IgD-negative memory B cell (primary cell): Measurements from ENCODE around the gene OAT. TPM values are rescaled to one million over a fixed set of nuclear protein-coding genes. Genes with fewer than 3 reads are reported as not detected.
A peak's percentile ranks its signal among the peaks of the same experiment; 100 is the strongest.
"Not testable (repeated sequence)": the region's sequence is repeated elsewhere in the genome, so short reads cannot be mapped to it uniquely, and the experiment has no call there.

Experiments
- H3K27ac Mint-ChIP-seq, 3 donors: one replicate each; pipeline ENCODE4 v1.8.0; 2020 to 2022; ENCODE audit warnings: mild to moderate bottlenecking in 3 of 3, mixed read lengths in 3 of 3, moderate library complexity in 1 of 3
- H3K27me3 Mint-ChIP-seq: one replicate; pipeline ENCODE4 v1.8.0; 2021; ENCODE audit warnings: mixed read lengths
- H3K36me3 Mint-ChIP-seq: one replicate; pipeline ENCODE4 v1.8.0; 2020; ENCODE audit warnings: mild to moderate bottlenecking, mixed read lengths
- H3K4me1 Mint-ChIP-seq, 3 donors: one replicate each; pipeline ENCODE4 v1.8.0; 2020 to 2022; ENCODE audit warnings: mixed read lengths in 3 of 3, mild to moderate bottlenecking in 1 of 3
- H3K4me3 Mint-ChIP-seq, 4 donors: one replicate each; pipeline ENCODE4 v1.8.0; 2020 to 2022; ENCODE audit warnings: mild to moderate bottlenecking in 4 of 4, mixed read lengths in 4 of 4, moderate library complexity in 3 of 4
- H3K9me3 Mint-ChIP-seq, 3 donors: one replicate each; pipeline ENCODE4 v1.8.0; 2020 to 2021; ENCODE audit warnings: mixed read lengths in 3 of 3, mild to moderate bottlenecking in 1 of 3
- polyA plus RNA-seq: library from polyadenylated mRNA; unstranded; fragments of 300-500 nt; fragmentation: Illumina TruSeq; gene quantifications from one replicate; pipeline ENCODE4 v1.2.3, GENCODE V29; 2021

OAT gene
- polyA plus RNA-seq, 1 donor from 2014 or later, result 46.4 TPM

DNA sequence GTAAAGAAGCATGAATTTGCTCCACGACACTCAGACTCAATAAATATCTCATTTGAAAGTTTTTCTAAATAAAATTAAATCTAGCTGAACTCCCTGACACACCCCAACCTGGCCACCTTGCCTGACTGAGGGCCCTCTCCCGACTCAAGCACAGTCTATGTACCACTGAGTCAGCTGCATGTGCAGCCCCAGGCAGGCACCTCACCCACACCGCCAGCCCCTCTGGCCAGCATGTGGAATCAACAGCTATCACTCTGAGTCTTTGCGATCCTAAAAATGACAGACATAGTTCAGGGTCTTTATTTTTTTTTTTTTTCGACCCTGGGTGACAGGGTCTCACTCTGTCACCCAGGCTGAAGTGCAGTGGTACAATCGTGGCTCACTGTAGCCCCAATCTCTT lies 35.2 kb downstream of the OAT start:
- Mint-ChIP-seq H3K27me3 (peaks cover 28% of the 10 kb centered on the region), H3K27ac (no peak overlapping the region), H3K36me3 (no peaks in the 10 kb centered on the region), H3K9me3 (no peaks in the 10 kb centered on the region), H3K4me1 (peaks cover 0 to 2% (median 0%) of the 10 kb centered on the region in 3 donors), H3K4me3 (no peak overlapping the region)

DNA sequence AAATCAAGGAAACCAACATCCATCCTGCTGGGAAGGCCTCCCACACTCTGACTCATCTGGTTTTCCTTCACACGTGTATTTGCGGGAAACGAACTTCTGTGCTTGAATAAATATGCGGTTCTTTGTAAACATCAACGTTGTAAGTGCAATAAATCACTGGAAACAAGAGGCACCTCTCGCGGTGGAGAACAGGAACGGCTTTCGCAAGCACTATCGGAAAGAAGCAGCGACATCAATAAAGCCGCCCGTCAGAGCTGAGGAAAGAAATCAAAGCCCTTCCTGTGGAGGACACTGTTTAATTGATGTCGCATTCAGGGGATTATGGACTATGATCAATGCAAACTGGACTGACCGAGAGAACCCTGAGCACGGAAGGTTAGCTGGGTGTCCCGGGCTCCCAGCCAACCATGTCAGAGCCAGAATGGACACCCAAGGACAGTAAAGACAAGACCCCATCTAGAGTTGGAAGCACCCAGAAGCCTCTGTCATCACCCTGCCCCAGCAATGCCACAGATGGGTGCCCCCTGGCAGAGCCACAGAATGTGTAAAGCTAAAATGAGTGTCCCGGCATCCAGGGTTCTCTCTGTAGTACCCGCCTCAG lies 37.6 kb downstream of the OAT start:
- Mint-ChIP-seq H3K36me3 (no peaks in the 10 kb centered on the region), H3K27ac (no peak overlapping the region), H3K27me3 (peaks cover 37% of the 10 kb centered on the region), H3K4me3 (no peak overlapping the region), H3K4me1 (peaks cover 0 to 2% (median 0%) of the 10 kb centered on the region in 3 donors), H3K9me3 (no peaks in the 10 kb centered on the region)

DNA sequence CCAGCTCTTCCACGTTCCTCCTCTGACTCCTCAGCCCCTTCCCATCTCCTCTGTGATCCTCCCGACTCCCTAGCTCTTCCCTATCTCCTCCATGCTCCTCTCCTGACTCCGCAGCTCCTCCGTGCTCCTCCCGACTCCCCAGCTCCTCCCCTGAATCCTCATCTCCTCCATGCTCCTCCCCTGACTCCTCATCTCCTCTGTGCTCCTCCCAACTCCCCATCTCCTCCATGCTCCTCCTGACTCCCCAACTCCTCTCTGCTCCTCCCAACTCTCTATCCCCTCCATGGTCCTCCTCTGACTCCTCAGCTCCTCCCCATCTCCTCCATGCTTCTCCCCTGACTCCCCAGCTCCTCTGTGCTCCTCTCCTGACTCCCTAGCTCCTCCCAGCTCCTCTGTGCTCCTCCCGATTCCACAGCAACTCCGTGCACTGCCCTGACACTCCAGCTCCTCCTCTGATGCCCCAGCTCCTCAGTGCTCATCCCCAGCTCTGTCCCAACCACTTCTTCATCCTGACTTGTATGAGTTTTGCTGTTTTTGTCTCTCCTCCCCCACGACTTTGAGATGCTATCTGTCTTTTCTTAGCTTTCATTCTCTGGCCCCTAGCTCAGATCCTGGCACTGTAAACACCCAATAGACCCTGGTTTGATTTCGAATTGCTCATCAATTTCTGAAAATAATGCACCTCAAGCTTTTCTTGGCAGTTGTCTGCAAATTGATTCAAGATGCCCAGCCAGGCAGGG lies 38.3 kb downstream of the OAT start:
- no peaks in the 10 kb centered on the region for H3K36me3 Mint-ChIP-seq
- H3K4me3 Mint-ChIP-seq, result no peak overlapping the region
- no peaks in the 10 kb centered on the region for H3K9me3 Mint-ChIP-seq
- H3K27ac Mint-ChIP-seq, result no peak overlapping the region
- peaks cover 37% of the 10 kb centered on the region for H3K27me3 Mint-ChIP-seq
- H3K4me1 Mint-ChIP-seq, result peaks cover 0 to 2% (median 0%) of the 10 kb centered on the region in 3 donors

DNA sequence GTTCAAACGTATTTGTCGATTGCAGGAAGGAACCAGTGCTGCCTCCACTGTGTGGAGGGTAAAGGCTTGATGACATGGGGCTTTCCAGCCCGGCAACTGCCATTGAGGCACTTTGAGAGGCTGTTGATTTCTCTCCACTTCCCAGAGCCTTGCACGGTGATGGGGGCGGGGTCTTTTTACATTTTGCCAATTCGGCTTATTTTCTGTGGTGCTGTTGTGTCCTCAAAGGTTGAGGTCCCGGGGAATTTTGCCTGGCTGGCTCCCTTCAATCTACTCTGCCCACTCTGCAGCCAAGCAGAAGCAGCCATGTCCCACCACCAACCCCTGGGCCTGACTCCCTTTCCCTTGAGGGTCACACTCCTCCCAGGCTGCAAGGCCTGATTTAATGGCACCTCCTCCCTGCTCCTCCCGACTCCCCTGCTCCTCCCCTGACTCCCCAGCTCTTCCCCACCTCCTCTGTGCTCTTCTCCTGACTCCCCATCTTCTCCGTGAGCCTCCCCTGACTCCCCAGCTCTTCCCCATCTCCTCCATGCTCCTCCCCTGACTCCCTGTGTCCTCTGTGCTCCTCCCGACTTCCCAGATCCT lies 39.0 kb downstream of the OAT start:
- H3K36me3 Mint-ChIP-seq, result no peaks in the 10 kb centered on the region
- peaks cover 32% of the 10 kb centered on the region for H3K27me3 Mint-ChIP-seq
- no peak overlapping the region for H3K4me3 Mint-ChIP-seq
- H3K4me1 Mint-ChIP-seq, result no peaks in the 10 kb centered on the region
- no peaks in the 10 kb centered on the region for H3K9me3 Mint-ChIP-seq
- no peak overlapping the region for H3K27ac Mint-ChIP-seq

DNA sequence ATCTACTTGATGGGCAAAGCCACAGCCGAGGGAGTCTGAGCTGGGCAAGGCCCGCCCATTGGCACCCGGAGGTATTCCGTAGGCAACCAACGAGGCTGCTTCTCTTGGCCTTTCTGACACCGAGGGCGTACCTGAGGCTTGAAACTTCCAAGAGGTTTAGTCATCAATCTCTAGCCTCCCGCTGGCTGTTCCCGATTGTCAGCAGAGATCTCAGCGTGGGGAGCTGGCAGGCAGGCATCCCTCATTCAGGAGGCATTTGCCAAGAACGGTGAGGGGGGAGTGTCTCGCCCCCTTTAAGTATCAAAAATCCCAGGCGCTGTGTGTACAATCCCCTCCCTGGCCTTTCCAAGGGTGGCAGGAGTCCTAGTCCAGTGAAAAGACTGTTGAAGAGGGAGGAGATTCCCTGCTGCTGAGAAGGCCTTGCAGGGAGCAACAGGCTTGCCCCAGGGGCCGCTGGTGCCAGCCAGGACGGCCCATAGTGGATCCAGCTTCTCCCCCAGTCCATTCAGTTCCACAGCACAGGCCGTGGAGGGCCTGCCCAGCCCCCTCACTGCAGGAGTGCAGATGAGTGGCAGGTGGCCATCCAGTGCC lies 39.7 kb downstream of the OAT start:
- Mint-ChIP-seq H3K27ac (no peak overlapping the region), H3K4me3 (no peak overlapping the region), H3K9me3 (no peaks in the 10 kb centered on the region), H3K36me3 (no peaks in the 10 kb centered on the region), H3K4me1 (no peaks in the 10 kb centered on the region), H3K27me3 (peaks cover 29% of the 10 kb centered on the region)

DNA sequence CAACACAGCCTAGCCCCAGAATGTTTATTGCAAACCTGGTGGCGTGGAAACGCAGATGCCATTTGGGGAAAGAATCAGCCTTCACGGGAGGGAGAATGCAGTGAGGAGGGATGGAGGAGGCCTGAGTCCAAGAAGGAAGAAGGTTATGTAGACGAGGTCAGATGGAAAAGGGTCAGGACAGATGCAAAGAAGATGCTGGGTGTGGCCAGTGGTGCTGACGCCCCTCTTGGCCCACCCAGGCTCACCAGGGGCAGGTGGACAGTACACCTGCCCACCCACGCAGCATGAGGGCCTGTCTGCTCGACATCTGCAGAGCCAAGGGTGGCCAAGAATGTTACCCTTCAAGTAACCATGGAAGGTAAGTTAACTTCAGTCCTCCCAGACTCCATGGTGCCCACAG lies 40.5 kb downstream of the OAT start:
- H3K9me3 Mint-ChIP-seq, result peaks cover 0 to under 1% (median 0%) of the 10 kb centered on the region in 3 donors
- no peaks in the 10 kb centered on the region for H3K36me3 Mint-ChIP-seq
- no peaks in the 10 kb centered on the region for H3K4me1 Mint-ChIP-seq
- peaks cover 25% of the 10 kb centered on the region for H3K27me3 Mint-ChIP-seq
- peak overlapping the region in 1 of 3 donors; percentile 26 for H3K27ac Mint-ChIP-seq
- no peak overlapping the region for H3K4me3 Mint-ChIP-seq

DNA sequence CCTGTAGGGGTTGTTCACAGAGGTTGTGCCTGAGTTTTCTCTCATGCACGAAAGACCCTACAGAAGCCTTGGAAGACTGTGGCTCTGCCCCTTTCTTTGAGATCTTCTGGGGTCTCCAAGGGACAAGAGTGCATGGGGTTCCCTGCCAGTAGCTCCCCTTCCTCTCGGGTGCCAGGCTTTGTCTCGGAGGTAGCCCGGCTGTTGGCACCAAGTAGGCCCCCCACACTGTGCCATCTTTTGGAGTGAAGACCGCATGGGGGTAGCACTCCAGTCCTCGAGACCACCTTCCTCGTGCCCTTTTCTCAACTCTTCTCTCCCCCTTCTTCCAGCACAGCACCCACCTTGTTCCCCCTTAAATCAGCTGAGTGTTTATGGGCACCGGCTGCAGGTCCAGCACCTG lies 41.6 kb downstream of the OAT start:
- H3K27ac Mint-ChIP-seq, result peak overlapping the region in 1 of 3 donors; percentile 31

DNA sequence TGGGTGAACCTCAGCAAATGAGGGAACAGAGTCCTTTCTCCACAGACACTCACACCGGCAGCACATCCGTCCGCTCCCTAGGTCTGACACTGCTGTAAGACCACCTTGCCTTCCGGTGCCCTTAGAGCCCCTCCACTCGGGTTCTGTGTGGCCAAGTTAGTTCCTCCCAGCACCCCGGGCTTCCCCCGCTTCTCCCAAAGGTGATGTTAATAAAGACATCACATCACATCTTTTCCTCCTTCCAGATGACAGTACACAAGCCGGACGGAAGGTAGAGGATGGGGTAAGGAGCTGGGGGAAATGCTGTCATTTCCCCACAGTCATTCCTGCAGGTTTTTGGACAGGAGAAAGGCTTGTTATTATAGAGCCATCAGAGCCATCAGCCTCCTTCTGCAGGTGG lies 42.3 kb downstream of the OAT start:
- no peak overlapping the region for H3K4me3 Mint-ChIP-seq
- peaks cover 0 to 8% (median 8%) of the 10 kb centered on the region in 3 donors for H3K9me3 Mint-ChIP-seq
- no peaks in the 10 kb centered on the region for H3K36me3 Mint-ChIP-seq
- H3K27me3 Mint-ChIP-seq, result peaks cover 20% of the 10 kb centered on the region
- H3K27ac Mint-ChIP-seq, result no peak overlapping the region
- no peaks in the 10 kb centered on the region for H3K4me1 Mint-ChIP-seq

More for the DNA sequence above, 41.6 kb downstream of the OAT start:
- Mint-ChIP-seq H3K4me3 (peak overlapping the region in 1 of 4 donors; percentile 43), H3K4me1 (no peaks in the 10 kb centered on the region), H3K27me3 (peaks cover 24% of the 10 kb centered on the region), H3K9me3 (peaks cover 0 to 2% (median under 1%) of the 10 kb centered on the region in 3 donors), H3K36me3 (no peaks in the 10 kb centered on the region)

DNA sequence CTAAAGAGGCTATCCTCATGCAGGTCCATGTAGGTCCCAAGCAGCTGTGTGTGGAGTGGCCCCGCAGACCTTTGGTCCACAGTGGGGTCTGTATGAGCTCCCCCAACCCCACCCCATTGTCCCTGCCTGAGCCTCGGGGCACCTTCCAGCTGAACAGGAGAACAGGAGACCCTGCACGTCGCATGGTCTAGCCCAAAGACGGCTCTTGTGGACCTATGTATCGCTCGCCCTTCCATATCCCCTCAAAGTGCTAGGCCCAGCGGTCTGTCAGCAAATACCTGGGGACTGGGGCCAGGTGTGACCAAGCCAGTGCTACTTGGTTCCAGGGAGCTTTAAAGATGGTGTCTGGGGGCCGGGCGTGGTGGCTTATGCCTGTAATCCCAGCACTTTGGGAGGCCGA lies 43.0 kb downstream of the OAT start:
- peaks cover 0 to 3% (median 0%) of the 10 kb centered on the region in 3 donors for H3K4me1 Mint-ChIP-seq
- peaks cover 0 to 11% (median 8%) of the 10 kb centered on the region in 3 donors for H3K9me3 Mint-ChIP-seq
- H3K27ac Mint-ChIP-seq, result no peak overlapping the region
- no peak overlapping the region for H3K4me3 Mint-ChIP-seq
- peaks cover 13% of the 10 kb centered on the region for H3K27me3 Mint-ChIP-seq
- no peaks in the 10 kb centered on the region for H3K36me3 Mint-ChIP-seq

DNA sequence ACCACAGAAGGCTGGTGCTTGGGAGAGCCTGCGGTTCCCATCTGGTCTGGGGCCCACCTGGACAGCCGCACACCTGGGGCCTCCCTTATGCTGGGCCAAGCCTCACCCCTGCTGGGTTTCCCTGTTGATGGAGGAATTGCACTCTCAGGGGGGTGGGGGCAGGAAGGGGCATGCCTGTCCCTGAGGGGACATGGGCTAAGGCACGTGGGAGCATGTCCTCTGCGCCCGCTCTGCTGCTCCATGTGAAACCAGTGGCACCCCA lies 43.4 kb downstream of the OAT start:
- peaks cover 0 to 3% (median 0%) of the 10 kb centered on the region in 3 donors for H3K4me1 Mint-ChIP-seq
- peaks cover 9% of the 10 kb centered on the region for H3K27me3 Mint-ChIP-seq
- H3K27ac Mint-ChIP-seq, result no peak overlapping the region
- no peak overlapping the region for H3K4me3 Mint-ChIP-seq
- H3K36me3 Mint-ChIP-seq, result no peaks in the 10 kb centered on the region
- peaks cover 0 to 11% (median 8%) of the 10 kb centered on the region in 3 donors for H3K9me3 Mint-ChIP-seq

DNA sequence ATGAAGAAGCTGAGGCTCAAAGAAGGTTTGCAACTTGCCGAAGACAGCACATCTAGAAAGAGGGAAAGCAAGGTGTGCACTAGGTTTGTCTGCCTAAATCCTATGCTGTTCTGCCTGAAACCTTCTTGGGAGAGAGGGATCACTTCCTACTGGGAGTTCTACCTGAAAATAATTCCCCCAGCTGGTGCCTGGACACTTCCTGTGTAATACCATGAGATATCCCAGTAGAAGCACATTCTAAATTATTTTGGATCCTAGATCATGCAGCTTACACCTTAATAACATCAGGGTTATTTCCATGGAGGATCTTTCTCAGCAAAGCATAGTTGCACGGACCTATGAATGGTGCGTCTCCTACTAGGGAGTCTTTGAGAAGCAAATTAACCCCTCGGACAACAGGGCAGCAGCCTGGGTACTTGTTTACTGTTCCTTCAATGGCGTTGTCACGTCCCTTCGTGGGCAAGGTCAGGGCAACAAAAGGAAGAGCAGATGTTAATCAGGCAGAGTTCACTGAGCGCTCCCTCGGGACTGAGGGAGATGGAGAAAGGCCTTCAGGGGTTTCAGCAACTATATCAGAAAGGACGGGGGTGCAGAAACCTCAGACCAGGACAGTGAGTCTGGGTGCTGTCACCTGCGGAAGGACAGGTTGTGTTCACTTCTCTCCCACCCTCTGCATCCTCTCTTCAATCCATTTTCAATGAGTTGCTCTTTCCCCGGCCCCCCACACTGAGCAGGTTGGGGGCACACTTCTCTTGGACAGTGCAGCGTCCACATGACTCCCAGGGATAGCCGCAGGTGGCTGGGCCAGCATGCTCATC lies 44.0 kb downstream of the OAT start:
- Mint-ChIP-seq H3K4me3 (no peak overlapping the region), H3K4me1 (peaks cover 0 to 3% (median 0%) of the 10 kb centered on the region in 3 donors), H3K27me3 (peaks cover 9% of the 10 kb centered on the region), H3K9me3 (peaks cover 0 to 11% (median 8%) of the 10 kb centered on the region in 3 donors), H3K36me3 (no peaks in the 10 kb centered on the region), H3K27ac (no peak overlapping the region)

DNA sequence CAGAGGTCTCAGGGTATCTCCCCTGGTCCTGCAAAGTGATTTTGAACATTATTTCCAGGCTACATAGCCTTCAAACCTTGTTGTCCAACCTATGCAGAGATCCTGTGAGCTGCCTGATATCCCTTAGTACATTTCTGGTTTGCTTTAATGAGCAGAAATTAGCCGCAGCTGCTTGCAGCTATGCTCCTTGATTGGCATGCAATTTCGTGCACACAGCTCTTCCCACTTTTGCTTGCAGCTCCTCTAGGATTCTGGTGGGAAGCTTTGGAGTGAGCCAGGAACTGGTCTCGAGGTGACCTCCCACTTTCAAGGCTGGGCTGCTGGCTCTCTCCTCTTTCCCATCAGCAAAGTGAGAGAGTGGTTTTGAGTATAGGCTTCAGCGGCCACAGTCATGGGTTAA lies 45.8 kb downstream of the OAT start:
- H3K4me3 Mint-ChIP-seq, result no peak overlapping the region
- peaks cover 13% of the 10 kb centered on the region for H3K27me3 Mint-ChIP-seq
- H3K9me3 Mint-ChIP-seq, result peaks cover 0 to 11% (median 8%) of the 10 kb centered on the region in 3 donors
- H3K36me3 Mint-ChIP-seq, result no peaks in the 10 kb centered on the region
- H3K27ac Mint-ChIP-seq, result no peak overlapping the region
- peaks cover 0 to 3% (median 0%) of the 10 kb centered on the region in 3 donors for H3K4me1 Mint-ChIP-seq

DNA sequence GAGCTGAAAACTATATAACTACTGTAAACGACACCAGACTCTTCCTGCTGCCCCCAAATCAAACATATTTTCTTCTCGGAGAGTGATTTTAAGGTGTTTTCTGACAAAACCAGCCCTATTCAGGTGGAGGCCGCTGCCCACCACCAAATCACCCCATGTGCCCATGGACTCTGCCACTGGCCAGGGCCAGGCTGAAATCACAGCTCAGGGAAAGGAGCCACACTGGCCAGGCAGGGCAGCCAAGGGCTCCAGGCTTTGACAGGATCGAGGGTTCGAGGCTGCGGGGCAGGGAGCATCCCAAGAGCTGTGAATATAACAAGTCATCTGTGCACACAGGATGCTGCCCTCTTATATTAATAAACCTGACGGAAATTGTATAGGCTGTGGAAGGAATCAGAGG lies 48.3 kb downstream of the OAT start:
- Mint-ChIP-seq H3K4me3 (peak overlapping the region in 1 of 4 donors; percentile 58), H3K36me3 (no peaks in the 10 kb centered on the region), H3K9me3 (peaks cover 0 to 11% (median 8%) of the 10 kb centered on the region in 3 donors)

DNA sequence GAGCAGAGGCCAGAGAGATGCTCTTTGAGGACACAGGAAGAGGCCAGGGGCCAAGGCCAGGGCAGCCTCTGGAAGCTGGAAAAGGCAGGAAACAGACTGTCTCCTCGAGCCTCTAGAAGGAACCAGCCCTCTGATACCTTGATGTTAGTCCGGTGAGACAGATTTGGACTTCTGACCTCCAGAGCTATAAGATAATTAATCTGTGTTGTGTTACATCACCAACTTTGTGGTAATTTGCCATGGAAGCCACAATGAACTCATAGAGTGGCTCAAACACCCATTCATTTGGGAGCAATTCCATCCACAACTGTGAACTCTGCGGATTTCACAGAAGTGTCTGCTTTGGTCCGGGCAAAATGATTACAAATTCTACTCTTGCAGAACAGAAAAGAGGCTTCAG lies 48.7 kb downstream of the OAT start:
- Mint-ChIP-seq H3K36me3 (no peaks in the 10 kb centered on the region), H3K27ac (no peak overlapping the region), H3K4me1 (peaks cover 0 to 3% (median 0%) of the 10 kb centered on the region in 3 donors), H3K27me3 (peaks cover 12% of the 10 kb centered on the region), H3K4me3 (peak overlapping the region in 1 of 4 donors; percentile 58), H3K9me3 (peaks cover 0 to 11% (median 8%) of the 10 kb centered on the region in 3 donors)

More for the DNA sequence above, 48.3 kb downstream of the OAT start:
- peaks cover 12% of the 10 kb centered on the region for H3K27me3 Mint-ChIP-seq
- H3K4me1 Mint-ChIP-seq, result peaks cover 0 to 3% (median 0%) of the 10 kb centered on the region in 3 donors
- H3K27ac Mint-ChIP-seq, result no peak overlapping the region

DNA sequence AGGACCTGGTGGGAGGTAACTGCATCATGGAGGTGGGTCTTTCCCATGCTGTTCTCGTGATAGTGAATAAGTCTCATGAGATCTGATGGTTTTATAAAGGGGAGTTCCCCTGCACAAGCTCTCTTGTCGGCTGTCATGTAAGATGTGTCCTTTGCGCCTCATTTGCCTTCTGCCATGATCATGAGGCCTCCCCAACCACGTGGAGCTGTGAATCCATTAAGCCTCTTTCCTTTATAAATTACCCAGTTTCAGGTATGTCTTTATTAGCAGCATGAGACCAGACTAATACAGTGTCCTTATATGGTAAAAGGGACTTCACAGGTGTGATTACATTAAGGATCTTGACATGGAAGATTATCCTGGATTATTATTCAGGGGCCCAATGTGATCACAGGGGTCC lies 49.2 kb downstream of the OAT start:
- H3K27ac Mint-ChIP-seq, H3K36me3 Mint-ChIP-seq, H3K4me1 Mint-ChIP-seq, H3K4me3 Mint-ChIP-seq: not testable (repeated sequence)
- peaks cover 12% of the 10 kb centered on the region for H3K27me3 Mint-ChIP-seq
- peaks cover 0 to 11% (median 8%) of the 10 kb centered on the region in 3 donors for H3K9me3 Mint-ChIP-seq
